A673 (cell line): ENCODE results near the gene INPP4B. TPM values are rescaled to one million over a fixed set of nuclear protein-coding genes. Genes with fewer than 3 reads are reported as not detected.

ENCODE experiments used
- BruUV-seq: library from RNA; stranded (reverse); fragments of 400-500 nt; replicated peaks from 2 replicates; lab custom pipeline; 2021; lab: Mats Ljungman, UMichigan
- CTCF ChIA-PET: fragments of 300-600 bp; sonication (Branson Sonifier 250); formaldehyde crosslinking; loops from one replicate; lab custom pipeline; 2022; ENCODE audit warnings: antibody characterized with exemption; lab: Charles Lee
- POLR2A ChIA-PET: fragments of 300-600 bp; sonication (Branson Sonifier 250); formaldehyde crosslinking; loops from one replicate; lab custom pipeline; 2022; ENCODE audit warnings: antibody characterized with exemption; ENCODE audit not compliant: low non-redundant PET; lab: Charles Lee
- DNase-seq: peaks from one replicate; pipeline ENCODE4 v3.0.0-alpha.2; 2015; ENCODE audit warnings: low spot score
- H3K27ac ChIP-seq: fragments of 200-600 bp; sonication (generic); 2 replicates; pipeline ENCODE4 v1.5.1; 2016; ENCODE audit warnings: mixed run types, low read depth, mild to moderate bottlenecking, mixed read lengths, antibody characterized with exemption, low read length; ENCODE audit not compliant: poor library complexity, severe bottlenecking
- H3K27me3 ChIP-seq: fragments of 200-600 bp; sonication (generic); replicated peaks from 2 replicates; pipeline ENCODE4 v1.6.1; 2017; ENCODE audit warnings: mixed run types, low read depth, mild to moderate bottlenecking, mixed read lengths, antibody characterized with exemption, low read length; ENCODE audit not compliant: insufficient read depth, poor library complexity
- H3K36me3 ChIP-seq: fragments of 200-600 bp; sonication (generic); 2 replicates; pipeline ENCODE4 v1.6.1; 2016; ENCODE audit warnings: mixed run types, mild to moderate bottlenecking, mixed read lengths, antibody characterized with exemption, low read length; ENCODE audit not compliant: insufficient read depth, poor library complexity, severe bottlenecking
- H3K4me1 ChIP-seq: fragments of 200-600 bp; sonication (generic); 2 replicates; pipeline ENCODE4 v1.6.1; 2017; ENCODE audit warnings: mixed run types, mild to moderate bottlenecking, mixed read lengths, antibody characterized with exemption, low read length; ENCODE audit not compliant: insufficient read depth, poor library complexity, severe bottlenecking
- H3K4me3 ChIP-seq: fragments of 200-600 bp; sonication (generic); 2 replicates; pipeline ENCODE4 v1.5.1; 2016; ENCODE audit warnings: low read depth, mixed run types, mild to moderate bottlenecking, mixed read lengths, low read length; ENCODE audit not compliant: poor library complexity, severe bottlenecking
- H3K9me3 ChIP-seq: fragments of 200-600 bp; sonication (generic); 2 replicates; pipeline ENCODE4 v1.6.1; 2016; ENCODE audit warnings: mixed run types, low read depth, mild to moderate bottlenecking, mixed read lengths, antibody characterized with exemption, low read length; ENCODE audit not compliant: poor library complexity, severe bottlenecking
- CTCF ChIP-seq: fragments of 300-800, 200-600 bp; sonication (generic); conservative IDR thresholded peaks from 2 replicates; pipeline ENCODE4 v1.5.1; 2017; ENCODE audit warnings: low read depth, mild to moderate bottlenecking, antibody characterized with exemption, low read length, moderate library complexity, mixed read lengths
- EZH2 ChIP-seq: fragments of 200-600 bp; sonication (generic); IDR thresholded peaks from 2 replicates; pipeline ENCODE4 v1.6.1; 2017; ENCODE audit warnings: borderline replicate concordance, low read depth, mild to moderate bottlenecking, mixed read lengths, antibody characterized with exemption, low read length; ENCODE audit not compliant: poor library complexity, severe bottlenecking
- intact Hi-C: fragments of 100-400 bp; cut with micrococcal nuclease; formaldehyde crosslinking; loops from one replicate; pipeline ENCODE4 v1.10.0; 2022; ENCODE audit not compliant: unreplicated experiment
- total RNA-seq: library from RNA; stranded (reverse); gene quantifications from 2 replicates; pipeline ENCODE4 v1.2.3, GENCODE V29; 2021

INPP4B gene
- total RNA-seq, 1 experiment from 2014 or later = 13.1 TPM

- no peak overlapping the region for H3K27ac ChIP-seq
- intact Hi-C loops = no loop called here
- H3K27me3 ChIP-seq = no peaks in the 10 kb centered on the region
- no TSS peak for BruUV-seq
- TF ChIP-seq EZH2 (no peak), CTCF (no peak)
- no peaks in the 10 kb centered on the region for H3K36me3 ChIP-seq
- ChIA-PET POLR2A (interaction anchor here (0.7 kb wide), 1 partner anchor 67 kb away, joined by 3 read pairs; no protein-coding TSS in a partner anchor), CTCF (no interaction called here)
- no peak overlapping the region for H3K4me3 ChIP-seq
- DNase-seq = no peak
- H3K4me1 ChIP-seq = peaks cover 12% of the 10 kb centered on the region
- H3K9me3 ChIP-seq = no peaks in the 10 kb centered on the region
These were observed 603.9 kb downstream of the INPP4B start for GRCh38 chr4:142242156-142242555.

- no TSS peak for BruUV-seq
- Histone ChIP-seq H3K27me3 (no peaks in the 10 kb centered on the region), H3K4me1 (peaks cover 12% of the 10 kb centered on the region), H3K9me3 (no peaks in the 10 kb centered on the region), H3K27ac (no peak overlapping the region), H3K36me3 (no peaks in the 10 kb centered on the region), H3K4me3 (no peak overlapping the region)
- ChIA-PET CTCF (no interaction called here), POLR2A (no interaction called here)
- TF ChIP-seq EZH2 = no peak
- intact Hi-C loops = no loop called here
- DNase-seq = no peak
These were observed 607.5 kb downstream of the INPP4B start for GRCh38 chr4:142238589-142238988.

- H3K36me3 ChIP-seq = no peaks in the 10 kb centered on the region
- no peaks in the 10 kb centered on the region for H3K27me3 ChIP-seq
- no peak overlapping the region for H3K4me3 ChIP-seq
- CTCF ChIA-PET = no interaction called here
- H3K27ac ChIP-seq = no peak overlapping the region
- H3K9me3 ChIP-seq = no peaks in the 10 kb centered on the region
- DNase-seq = no peak
- H3K4me1 ChIP-seq = peaks cover under 1% of the 10 kb centered on the region
- BruUV-seq = TSS peak; percentile 12
- intact Hi-C loops = no loop called here
- POLR2A ChIA-PET = no interaction called here
- TF ChIP-seq EZH2 (no peak), CTCF (no peak)
These were observed 609.8 kb downstream of the INPP4B start for GRCh38 chr4:142236268-142236667.

- no peak for TF ChIP-seq CTCF
- TF ChIP-seq EZH2 = no peak
- no peak for DNase-seq
- ChIA-PET CTCF (no interaction called here), POLR2A (no interaction called here)
- Histone ChIP-seq H3K27me3 (no peaks in the 10 kb centered on the region), H3K4me3 (no peak overlapping the region), H3K36me3 (no peaks in the 10 kb centered on the region), H3K9me3 (no peaks in the 10 kb centered on the region), H3K27ac (no peak overlapping the region), H3K4me1 (no peaks in the 10 kb centered on the region)
- BruUV-seq = no TSS peak
- intact Hi-C loops = no loop called here
These were observed 614.3 kb downstream of the INPP4B start for GRCh38 chr4:142231787-142232186.
